ENCODE data around the gene POC1A.

- TF ChIP-seq CTCF (IDR thresholded peaks at IDR 0.05; ENCODE audit: extremely low read depth in 1 of 2, insufficient read depth in 1 of 2, low read depth in 1 of 2, low read length in 2 of 2) (no peak), MAX (IDR thresholded peaks at IDR 0.05; ENCODE audit: insufficient read depth, insufficient read length) (no peak), POLR2A (IDR thresholded peaks at IDR 0.05; ENCODE audit: low read depth, low read length) (no peak)
Measured at GRCh38 chr3:52136513-52136912, 17.7 kb downstream of the POC1A start.

Data from endothelial cell of umbilical vein (primary cell).